ENCODE measurements around the gene THADA.
"Not testable (repeated sequence)": the region's sequence is repeated elsewhere in the genome, so short reads cannot be mapped to it uniquely, and the experiment has no call there.

The THADA gene

GRCh38 chr2:43302182-43302960 is 293.5 kb downstream of the THADA start:
- Histone ChIP-seq H3K4me3 (ENCODE audit: low read depth, low read length) (no peak overlapping the region), H3K36me3 (no peaks in the 10 kb centered on the region), H3K9me3 (ENCODE audit: severe bottlenecking) (no peaks in the 10 kb centered on the region), H3K27ac (no peak overlapping the region), H3K27me3 (ENCODE audit: insufficient read depth, low read depth, severe bottlenecking) (no peaks in the 10 kb centered on the region)
- DNase-seq: no peak
- TF ChIP-seq, protein P1, sequence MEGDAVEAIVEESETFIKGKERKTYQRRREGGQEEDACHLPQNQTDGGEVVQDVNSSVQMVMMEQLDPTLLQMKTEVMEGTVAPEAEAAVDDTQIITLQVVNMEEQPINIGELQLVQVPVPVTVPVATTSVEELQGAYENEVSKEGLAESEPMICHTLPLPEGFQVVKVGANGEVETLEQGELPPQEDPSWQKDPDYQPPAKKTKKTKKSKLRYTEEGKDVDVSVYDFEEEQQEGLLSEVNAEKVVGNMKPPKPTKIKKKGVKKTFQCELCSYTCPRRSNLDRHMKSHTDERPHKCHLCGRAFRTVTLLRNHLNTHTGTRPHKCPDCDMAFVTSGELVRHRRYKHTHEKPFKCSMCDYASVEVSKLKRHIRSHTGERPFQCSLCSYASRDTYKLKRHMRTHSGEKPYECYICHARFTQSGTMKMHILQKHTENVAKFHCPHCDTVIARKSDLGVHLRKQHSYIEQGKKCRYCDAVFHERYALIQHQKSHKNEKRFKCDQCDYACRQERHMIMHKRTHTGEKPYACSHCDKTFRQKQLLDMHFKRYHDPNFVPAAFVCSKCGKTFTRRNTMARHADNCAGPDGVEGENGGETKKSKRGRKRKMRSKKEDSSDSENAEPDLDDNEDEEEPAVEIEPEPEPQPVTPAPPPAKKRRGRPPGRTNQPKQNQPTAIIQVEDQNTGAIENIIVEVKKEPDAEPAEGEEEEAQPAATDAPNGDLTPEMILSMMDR (IDR thresholded peaks at IDR 0.05; ENCODE audit: low read depth, low read length): no peak

GRCh38 chr2:43300781-43301583 is 294.9 kb downstream of the THADA start:
- H3K27me3 ChIP-seq (ENCODE audit: insufficient read depth, low read depth, severe bottlenecking): no peaks in the 10 kb centered on the region
- no peak overlapping the region for H3K27ac ChIP-seq
- H3K4me3 ChIP-seq (ENCODE audit: low read depth, low read length): no peak overlapping the region
- no peaks in the 10 kb centered on the region for H3K36me3 ChIP-seq
- TF ChIP-seq, protein P1 (IDR thresholded peaks at IDR 0.05; ENCODE audit: low read depth, low read length): no peak
- no peak for DNase-seq
- peaks cover 6% of the 10 kb centered on the region for H3K9me3 ChIP-seq (ENCODE audit: severe bottlenecking)

GRCh38 chr2:43300222-43300621 is 295.6 kb downstream of the THADA start:
- TF ChIP-seq, protein P1 (IDR thresholded peaks at IDR 0.05; ENCODE audit: low read depth, low read length): no peak
- DNase-seq: no peak
- H3K36me3 ChIP-seq: no peaks in the 10 kb centered on the region
- H3K27ac ChIP-seq: no peak overlapping the region
- no peaks in the 10 kb centered on the region for H3K27me3 ChIP-seq (ENCODE audit: insufficient read depth, low read depth, severe bottlenecking)
- H3K4me3 ChIP-seq (ENCODE audit: low read depth, low read length): no peak overlapping the region
- peaks cover 6% of the 10 kb centered on the region for H3K9me3 ChIP-seq (ENCODE audit: severe bottlenecking)

DNA sequence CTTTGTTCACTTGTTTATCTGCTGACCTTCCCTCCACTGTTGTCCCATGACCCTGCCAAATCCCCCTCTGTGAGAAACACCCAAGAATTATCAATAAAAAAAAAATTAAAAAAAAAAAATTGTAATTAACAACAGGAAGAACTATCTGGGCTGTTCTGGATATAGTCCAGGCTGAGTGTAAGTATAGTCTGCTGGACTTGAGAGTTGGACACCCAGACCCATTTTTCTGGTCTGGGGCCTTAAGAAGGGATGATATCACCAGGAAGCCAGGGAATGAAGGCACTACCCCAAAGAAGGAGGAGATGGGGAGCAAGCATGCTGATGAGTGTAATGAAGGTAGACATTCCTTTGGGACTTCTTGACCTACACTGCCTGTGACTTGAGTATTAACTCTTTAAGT is 297.3 kb downstream of the THADA start:
- no peaks in the 10 kb centered on the region for H3K27me3 ChIP-seq (ENCODE audit: insufficient read depth, low read depth, severe bottlenecking)
- peak overlapping the region; percentile 61 for H3K27ac ChIP-seq
- no peak overlapping the region for H3K4me3 ChIP-seq (ENCODE audit: low read depth, low read length)
- peaks cover 6% of the 10 kb centered on the region for H3K9me3 ChIP-seq (ENCODE audit: severe bottlenecking)
- DNase-seq: no peak
- no peaks in the 10 kb centered on the region for H3K36me3 ChIP-seq
- TF ChIP-seq, protein P1 (IDR thresholded peaks at IDR 0.05; ENCODE audit: low read depth, low read length): no peak

GRCh38 chr2:43297740-43298139 is 298.1 kb downstream of the THADA start:
- H3K4me3 ChIP-seq (ENCODE audit: low read depth, low read length); H3K27ac ChIP-seq; DNase-seq; H3K27me3 ChIP-seq (ENCODE audit: insufficient read depth, low read depth, severe bottlenecking); H3K9me3 ChIP-seq (ENCODE audit: severe bottlenecking); H3K36me3 ChIP-seq: not testable (repeated sequence)

DNA sequence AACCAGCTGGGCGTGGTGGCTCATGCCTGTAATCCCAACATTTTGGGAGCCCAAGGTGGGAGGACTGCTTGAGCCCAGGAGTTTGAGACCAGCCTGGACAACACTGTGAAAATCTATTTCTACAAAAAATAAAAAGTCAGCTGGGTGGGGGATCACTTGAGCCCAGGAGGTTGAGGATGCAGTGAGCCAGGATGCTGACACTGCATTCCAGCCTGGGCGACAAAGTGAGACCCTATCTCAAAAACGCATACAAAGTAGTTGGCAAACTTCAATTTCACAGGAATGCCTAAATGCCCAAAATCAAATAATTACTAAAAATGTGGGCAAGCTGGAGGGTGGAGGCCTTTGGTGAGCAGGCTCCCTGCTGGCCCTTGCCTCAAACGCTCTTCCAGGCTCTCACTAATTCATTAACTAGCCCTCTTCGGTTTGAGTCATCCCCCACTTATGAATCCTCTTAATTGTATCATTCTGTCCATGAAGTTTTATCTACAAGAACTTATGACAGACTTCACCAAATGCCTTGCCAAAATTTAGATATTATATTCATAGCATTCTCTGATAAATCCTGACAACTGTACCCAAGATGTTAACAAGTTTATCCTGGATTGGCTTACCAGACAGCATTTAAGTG is 300.8 kb downstream of the THADA start:
- TF ChIP-seq, protein P1 (IDR thresholded peaks at IDR 0.05; ENCODE audit: low read depth, low read length): no peak
- Histone ChIP-seq H3K36me3 (peaks cover 4% of the 10 kb centered on the region; the same call in 1 of the 2 replicates), H3K9me3 (ENCODE audit: severe bottlenecking) (peaks cover 6% of the 10 kb centered on the region), H3K27ac (no peak overlapping the region), H3K4me3 (ENCODE audit: low read depth, low read length) (no peak overlapping the region), H3K27me3 (ENCODE audit: insufficient read depth, low read depth, severe bottlenecking) (no peaks in the 10 kb centered on the region)
- no peak for DNase-seq

Data from WERI-Rb-1 (cell line).